Measurements from ENCODE around the gene MIEF1.

The MIEF1 gene

GRCh38 chr22:39532215-39533073, 30.4 kb downstream of the MIEF1 start, which contains the start of gene RPS19BP1:
Gene RPS19BP1 (minus strand): TSS chr22:39532748. CDS start chr22:39532738, 10 bp downstream.
- DNase-seq = peak; percentile 100

DNA sequence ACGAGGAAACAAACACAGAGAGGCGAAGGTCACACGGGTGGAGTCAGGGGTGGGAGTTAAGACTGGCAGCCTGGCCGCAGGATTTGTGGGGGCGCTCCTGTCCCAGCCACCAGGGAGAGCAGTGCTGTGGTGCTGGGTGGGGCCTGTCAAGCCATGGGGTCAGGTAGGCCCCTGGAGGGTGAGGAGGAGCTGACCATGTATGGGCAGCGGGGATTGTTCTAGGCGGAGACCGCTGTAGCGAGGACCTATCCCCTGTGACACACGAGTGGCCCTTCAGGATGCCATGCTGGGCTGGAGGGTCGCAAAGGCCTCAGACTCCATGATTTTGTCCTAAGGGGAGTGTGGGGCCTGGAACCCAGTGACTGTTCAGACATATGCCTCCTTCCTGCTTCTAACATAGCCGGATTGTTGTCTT, 32.0 kb downstream of the MIEF1 start:
- no peak for DNase-seq

DNA sequence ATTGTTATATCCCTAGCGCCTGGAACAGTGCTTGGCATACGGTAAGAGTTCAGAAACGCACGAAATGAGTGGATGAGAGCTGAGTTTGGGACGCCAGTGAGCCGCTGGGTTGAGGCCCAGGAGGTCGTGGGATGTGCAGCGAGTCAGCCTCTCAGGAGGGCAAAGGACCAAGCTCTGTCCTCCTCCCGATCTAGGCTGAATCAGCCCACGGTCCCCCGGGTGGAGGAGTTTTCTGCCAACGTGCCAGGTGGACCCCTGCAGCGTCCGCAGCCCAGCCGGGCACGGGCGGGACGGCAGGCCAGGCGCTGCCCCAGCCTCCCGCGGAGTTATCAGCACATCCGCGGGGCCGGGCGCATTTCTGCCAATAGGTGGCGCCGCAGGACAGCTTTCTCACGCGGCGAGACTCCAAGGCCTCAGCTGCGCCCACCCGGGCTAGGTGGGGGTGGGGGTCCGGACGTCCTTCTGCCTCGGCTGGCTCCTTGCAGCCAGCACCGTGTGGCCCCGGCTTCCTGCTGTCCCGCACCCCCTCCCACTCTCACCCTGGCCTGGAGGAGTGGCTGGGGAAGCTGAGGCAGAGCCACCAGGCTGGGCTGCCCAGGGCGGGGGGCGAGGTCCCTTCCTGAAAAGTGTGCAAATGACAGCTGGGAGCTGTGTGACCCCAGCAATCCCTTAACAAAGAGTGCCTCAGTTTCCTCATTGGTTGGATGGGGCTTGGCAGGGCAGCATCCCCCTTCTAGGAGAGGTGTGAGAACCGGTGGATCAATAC, 32.7 kb downstream of the MIEF1 start:
- peak; percentile 84 for DNase-seq

GRCh38 chr22:39535357-39535725, 33.3 kb downstream of the MIEF1 start:
- no peak for DNase-seq

GRCh38 chr22:39535831-39536449, 33.9 kb downstream of the MIEF1 start:
- no peak for DNase-seq

DNA sequence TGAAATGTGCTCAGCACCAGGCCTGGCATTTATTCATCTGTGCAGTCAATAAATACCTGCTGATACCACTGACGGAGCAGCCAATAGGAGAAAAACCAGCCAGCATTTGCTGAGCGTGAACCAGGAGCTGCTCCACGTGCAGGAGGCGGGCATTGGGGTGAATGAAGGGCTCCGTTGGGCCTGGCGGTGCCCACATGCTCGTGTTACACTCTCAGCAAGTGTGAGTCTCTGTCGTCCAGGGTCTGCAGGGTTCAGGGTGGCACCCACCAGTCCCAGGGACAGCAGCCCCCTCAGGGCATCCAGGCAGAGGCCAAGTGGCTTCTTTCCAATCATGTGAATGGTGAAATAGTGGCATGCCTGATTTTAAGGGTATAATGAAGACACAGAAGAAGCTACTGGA, 34.6 kb downstream of the MIEF1 start:
- DNase-seq = no peak

GRCh38 chr22:39537975-39538374, 35.9 kb downstream of the MIEF1 start:
- DNase-seq = no peak

- DNase-seq = peak; percentile 39
Observed at GRCh38 chr22:39543095-39543494, 41.0 kb downstream of the MIEF1 start.

GRCh38 chr22:39545386-39546365, 43.6 kb downstream of the MIEF1 start:
- DNase-seq = peak; percentile 78

DNA sequence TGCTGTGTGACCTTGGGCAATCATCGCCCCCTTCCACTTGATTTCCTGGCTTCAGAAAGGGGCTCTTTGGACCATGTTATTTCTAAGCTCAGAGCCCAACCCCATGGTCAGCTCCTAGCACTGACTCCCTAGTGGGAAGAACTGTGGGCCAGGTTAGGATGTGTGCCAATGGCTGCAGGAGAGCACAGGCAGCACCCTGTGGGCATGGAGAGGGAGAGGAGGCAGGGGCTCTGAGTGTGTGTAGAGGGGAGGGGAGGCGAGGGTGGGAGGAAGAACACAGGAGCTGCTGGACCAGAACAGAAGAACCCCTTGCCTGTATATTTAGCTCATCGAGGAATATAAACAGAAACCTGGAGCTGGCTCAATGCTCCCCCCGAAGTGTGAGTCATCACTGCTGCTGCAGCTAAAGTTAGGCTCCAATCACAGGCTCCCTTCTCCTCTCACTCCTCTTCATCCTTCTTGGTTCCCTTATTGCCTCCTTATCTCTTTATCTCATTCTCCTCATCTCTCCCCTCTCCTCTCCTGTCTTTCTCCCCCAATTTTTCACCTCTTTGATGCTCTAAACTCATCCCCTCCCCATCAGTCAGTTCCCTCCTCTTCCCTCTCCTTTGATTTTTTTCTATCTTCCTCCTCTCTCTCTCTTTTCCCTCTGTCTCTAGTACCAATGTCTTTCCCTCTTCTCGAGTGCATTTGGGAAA, 44.9 kb downstream of the MIEF1 start:
- DNase-seq = no peak

DNA sequence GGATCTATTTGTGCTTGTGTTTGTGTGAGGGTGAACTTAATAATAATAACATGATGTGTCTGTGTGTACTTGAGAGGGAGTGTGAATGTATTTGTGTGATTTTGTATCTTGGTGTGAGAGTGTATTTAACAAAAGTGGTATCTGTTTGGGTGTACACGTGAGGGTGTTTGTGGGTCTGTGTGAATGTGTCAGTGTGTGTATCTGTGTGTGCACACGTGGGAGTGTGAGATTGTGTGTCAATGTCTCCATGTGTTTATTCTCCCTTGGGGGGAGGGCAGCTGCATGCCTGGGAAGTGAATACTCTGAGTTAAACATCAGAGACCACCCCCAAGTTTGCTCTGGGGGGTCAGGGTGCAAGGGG, 45.5 kb downstream of the MIEF1 start:
- DNase-seq = no peak

GRCh38 chr22:39553429-39553828, 51.3 kb downstream of the MIEF1 start:
- no peak for DNase-seq

GRCh38 chr22:39554151-39554550, 52.1 kb downstream of the MIEF1 start:
- no peak for DNase-seq

DNA sequence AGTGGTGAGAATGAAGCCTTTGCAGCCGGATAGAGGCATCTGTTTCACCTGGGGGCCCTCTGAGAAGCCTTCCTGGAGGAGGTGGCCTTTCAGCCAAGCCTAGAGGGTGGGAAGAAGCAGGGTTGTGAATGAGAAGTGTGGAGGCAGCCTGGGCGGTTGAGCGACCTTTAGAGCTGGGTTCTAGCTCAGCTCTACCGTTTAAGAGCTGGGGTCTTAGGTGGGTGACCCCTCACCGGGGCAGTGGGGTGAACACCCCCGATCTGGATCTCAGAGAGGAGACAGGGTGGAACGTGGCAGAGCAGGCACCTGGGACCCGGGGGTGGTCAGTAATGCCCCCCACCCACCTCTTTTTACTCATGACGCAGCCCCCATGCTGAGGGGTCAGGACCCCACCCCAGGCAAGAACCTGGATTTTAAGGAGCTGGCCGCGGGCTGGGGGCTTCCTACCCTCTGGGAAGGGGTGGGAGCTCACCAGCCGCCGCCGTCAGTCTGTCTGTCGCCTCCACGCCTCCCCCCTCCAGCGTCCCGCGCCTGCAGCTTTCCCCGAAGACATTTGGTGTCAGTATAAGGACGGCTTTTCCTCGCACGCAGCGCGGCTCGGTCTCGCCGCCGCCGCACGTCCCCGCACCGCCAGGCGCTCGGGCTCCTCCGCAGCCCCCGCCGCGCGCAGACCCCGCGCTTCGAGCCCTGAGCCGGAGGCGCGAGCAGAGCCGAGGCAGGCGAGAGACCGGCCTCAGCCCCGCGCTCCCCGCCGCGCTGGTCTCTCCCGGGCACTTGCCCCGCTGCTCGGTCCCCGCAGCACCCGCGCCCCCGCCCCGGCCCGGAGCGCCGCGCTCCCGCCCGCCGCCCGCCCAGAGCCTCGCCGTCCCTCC, 55.1 kb downstream of the MIEF1 start:
- DNase-seq = peak; percentile 70

DNA sequence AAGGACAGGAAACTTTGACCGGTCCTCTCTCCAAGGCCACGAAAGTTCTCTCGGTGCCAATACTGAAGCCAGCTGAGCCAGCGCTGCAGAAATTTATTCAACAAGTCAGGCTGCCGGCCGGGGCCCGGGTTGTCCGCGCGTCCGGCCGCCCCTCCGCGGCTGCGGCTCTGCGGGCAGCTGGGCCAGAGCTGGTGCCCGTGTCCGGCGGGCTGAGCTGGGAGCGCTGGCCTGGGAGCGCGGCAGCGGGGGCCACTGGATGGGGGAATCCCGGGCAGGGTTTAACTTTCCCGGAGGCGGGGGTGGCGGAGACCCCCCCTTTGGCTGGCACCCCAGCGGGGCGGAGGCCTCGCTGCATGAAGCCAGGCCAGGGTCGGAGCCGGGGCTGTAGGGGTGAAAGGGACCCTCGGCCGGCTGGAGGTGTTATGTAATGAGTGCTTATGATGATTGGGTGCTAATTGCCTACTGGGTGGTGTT, 56.2 kb downstream of the MIEF1 start:
- DNase-seq = no peak

DNA sequence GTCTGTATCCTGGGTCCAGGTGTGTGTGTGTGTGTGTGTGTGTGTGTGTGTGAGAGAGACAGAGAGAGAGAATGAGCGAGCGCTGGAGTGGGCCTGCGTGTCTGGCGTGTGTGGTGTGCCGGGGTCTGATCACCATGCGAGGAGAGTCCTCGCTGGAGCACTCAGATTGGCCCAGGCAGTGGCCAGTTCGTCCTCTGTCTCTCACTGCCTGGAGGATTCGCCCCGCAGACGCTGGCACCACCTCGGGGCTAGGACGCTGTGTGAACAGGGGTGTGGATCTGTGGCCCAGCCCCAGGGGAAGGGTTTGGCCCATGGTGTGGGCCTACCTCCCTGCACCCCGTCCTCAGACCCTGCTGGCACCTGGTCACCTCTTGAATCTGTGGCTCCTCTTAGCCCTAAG, 56.9 kb downstream of the MIEF1 start:
- DNase-seq = no peak

- DNase-seq = no peak
Observed at GRCh38 chr22:39559456-39560105, 57.5 kb downstream of the MIEF1 start.

- no peak for DNase-seq
Observed at GRCh38 chr22:39560127-39560526, 58.0 kb downstream of the MIEF1 start.

DNA sequence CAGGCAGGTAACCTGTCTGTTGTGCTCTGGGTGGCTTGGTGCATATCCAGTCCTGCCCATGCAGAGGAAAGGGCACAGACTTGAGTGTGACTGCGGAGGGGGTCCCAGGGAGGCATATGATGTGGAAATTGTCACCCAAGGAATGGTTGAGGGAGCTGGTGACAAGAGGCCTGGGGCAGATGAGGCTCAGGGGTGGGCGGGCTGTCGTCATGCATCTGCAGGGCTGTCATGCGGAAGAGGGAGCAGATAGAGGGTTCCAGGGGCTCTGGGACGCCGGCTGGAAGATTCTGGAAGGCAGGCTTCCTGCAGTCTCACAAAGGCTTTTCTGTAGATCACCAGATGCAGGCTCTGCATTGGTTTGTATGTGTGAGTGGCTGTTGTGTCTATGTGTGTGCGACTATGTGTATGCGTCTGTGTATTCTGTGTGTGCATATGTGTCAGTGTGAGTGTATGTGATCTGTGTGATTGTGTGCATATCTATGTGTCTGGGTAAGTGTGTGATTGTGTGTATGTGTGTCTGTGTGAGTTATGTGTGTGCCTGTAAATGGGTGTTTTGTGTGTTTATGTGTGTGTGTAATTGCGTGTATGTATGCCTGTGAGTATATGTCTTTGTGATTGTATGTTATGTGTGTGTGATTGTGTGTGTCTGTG, 60.9 kb downstream of the MIEF1 start:
- no peak for DNase-seq

All from CD4-positive, alpha-beta T cell treated with Interleukin-6 for 4 hours (primary cell).